GM12891 (cell line): ENCODE data around the gene UGT1A9.

Experiments
- POLR2A ChIP-seq: IDR thresholded peaks from 2 replicates; pipeline ENCODE4 v1.6.1; 2011; ENCODE audit warnings: low read depth, low read length, control low read depth
- POLR2AphosphoS5 ChIP-seq: IDR thresholded peaks from 2 replicates; pipeline ENCODE4 v1.6.1; 2011; ENCODE audit warnings: low read depth, low read length, control low read depth

DNA sequence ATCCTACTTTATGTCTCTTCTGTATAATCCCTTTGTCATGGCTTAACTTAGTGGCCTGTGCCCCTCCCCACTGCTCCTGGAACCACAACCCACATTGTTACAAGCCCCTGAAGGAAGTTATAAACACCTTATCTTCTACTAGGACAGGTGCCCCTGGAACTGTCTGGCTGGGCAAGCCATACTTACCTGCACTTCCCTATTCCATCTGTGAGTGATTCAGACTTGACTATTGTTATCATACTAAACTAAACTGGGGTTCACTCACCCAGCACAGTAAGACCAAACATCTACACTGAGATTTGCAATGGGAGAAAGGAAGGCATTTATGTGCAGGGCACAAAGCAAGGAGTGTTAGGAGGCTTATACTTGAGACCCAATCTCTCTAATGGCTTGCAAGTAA lies 17.3 kb downstream of the UGT1A9 start:
- TF ChIP-seq POLR2A, result no peak
- TF ChIP-seq POLR2AphosphoS5, result no peak
